ENCODE measurements around the gene VENTX. TPM values are rescaled to one million over a fixed set of nuclear protein-coding genes. Genes with fewer than 3 reads are reported as not detected.

Gene VENTX
- not detected for total RNA-seq

DNA sequence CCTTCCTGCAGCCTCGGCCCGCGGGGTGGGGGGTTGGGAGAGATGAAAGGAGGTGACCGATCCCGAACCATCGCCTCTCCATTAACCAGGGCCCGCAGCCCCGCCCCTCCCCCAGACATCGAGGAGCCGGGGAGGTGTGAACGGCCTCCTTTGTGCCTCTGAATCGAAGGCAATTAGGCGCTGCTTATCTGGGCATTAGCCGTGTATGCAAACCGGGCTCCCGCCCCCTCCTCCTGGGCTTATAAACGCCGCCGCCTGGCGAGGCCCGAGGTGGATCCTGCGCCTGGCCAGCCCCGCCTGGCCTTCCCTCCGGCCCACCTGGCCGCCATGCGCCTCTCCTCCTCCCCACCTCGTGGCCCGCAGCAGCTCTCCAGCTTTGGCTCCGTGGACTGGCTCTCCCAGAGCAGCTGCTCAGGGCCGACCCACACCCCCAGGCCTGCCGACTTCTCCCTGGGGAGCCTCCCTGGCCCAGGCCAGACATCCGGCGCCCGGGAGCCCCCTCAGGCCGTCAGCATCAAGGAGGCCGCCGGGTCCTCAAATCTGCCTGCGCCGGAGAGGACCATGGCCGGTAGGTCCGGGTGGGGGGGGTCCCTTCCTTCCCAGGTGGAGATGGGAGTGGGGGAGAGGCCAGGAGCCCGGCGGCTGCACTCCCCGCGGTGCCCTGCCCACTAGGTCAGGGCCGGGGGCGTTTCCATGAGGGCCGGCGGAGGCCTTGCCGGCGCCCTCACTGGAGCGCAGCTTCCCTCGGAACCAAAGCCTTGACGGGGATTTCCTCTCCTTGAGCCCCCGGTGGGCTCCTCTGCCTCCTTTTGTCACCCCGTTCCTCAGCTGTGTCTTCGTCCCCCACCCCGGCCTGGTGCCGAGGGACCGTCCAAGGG lies at the start of gene VENTX:
VENTX (plus strand) TSS at position 268 of the 878 bp plus-strand sequence; CDS start at position 328, 60 bp downstream.

DNA sequence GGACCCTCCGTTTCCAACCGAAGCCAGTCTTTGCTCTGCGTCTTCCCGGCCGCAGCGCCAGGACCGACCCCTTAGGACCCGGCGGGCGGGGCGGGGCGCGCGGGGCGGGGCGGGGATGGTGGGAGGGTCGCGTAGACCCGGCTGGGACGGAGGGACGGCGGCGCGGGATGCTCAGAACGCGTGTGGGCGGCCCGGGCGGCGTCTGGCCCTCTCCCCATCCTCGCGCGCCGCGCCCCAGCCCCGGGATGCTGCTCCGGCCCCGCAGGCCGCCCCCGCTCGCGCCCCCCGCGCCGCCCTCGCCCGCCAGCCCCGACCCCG lies 7.7 kb upstream of the VENTX start, which contains the start of gene UTF1:
UTF1 (plus strand) TSS at position 174 of the 318 bp plus-strand sequence; CDS start at position 246, 72 bp downstream.

GRCh38 chr10:133276435-133277201 lies 39.0 kb downstream of the VENTX start, which contains the start of gene ADAM8:
ADAM8 (minus strand) TSS chr10:133276868; CDS start chr10:133276817, 51 bp downstream.

Other genes starting within 250 kb of the VENTX start
- not detected for gene ADGRA1, start 149.9 kb upstream of the VENTX start, total RNA-seq
- 1 to 10 TPM in 1 of 2 donors, under 1 TPM in 1; 0.67 to 1.0 TPM for gene KNDC1, start 77.6 kb upstream of the VENTX start, total RNA-seq
- gene UTF1, start 7.6 kb upstream of the VENTX start, total RNA-seq = not detected
- 1 to 10 TPM in 1 of 2 donors, under 1 TPM in 1; 0.33 to 1.0 TPM for gene ADAM8, start 39.0 kb downstream of the VENTX start, total RNA-seq
- gene TUBGCP2, start 71.0 kb downstream of the VENTX start, total RNA-seq = 10 to 100 TPM; 54.3 to 55.1 TPM
- 10 to 100 TPM; 26.8 to 35.6 TPM for gene ZNF511, start 71.1 kb downstream of the VENTX start, total RNA-seq
- not detected for gene CALY, start 99.0 kb downstream of the VENTX start, total RNA-seq
- gene PRAP1, start 109.5 kb downstream of the VENTX start, total RNA-seq = not detected
- gene FUOM, start 120.2 kb downstream of the VENTX start, total RNA-seq = 10 to 100 TPM; 14.8 to 15.3 TPM
- gene ECHS1, start 135.5 kb downstream of the VENTX start, total RNA-seq = 10 to 100 TPM; 63.3 to 65.4 TPM
- gene PAOX, start 141.4 kb downstream of the VENTX start, total RNA-seq = 1 to 10 TPM; 2.3 to 6.2 TPM
- 10 to 100 TPM; 32.6 to 33.4 TPM for gene MTG1, start 156.3 kb downstream of the VENTX start, total RNA-seq
- gene SPRN, start 186.8 kb downstream of the VENTX start, total RNA-seq = under 1 TPM in 1 of 2 donors, not detected in 1; under 0.01 TPM
- 1 to 10 TPM; 1.0 to 2.0 TPM for gene SCART1, start 216.1 kb downstream of the VENTX start, total RNA-seq

Data from melanocyte of skin (primary cell).